Duodenal mucosa (tissue), 2 donors: ENCODE data around the gene RPE65.
"Not testable (repeated sequence)": the region's sequence is repeated elsewhere in the genome, so short reads cannot be mapped to it uniquely, and the experiment has no call there.

ENCODE experiments used
- H3K27ac ChIP-seq: one replicate; pipeline ENCODE4 v1.7.0; 2013; ENCODE audit warnings: low read depth, low read length
- H3K27me3 ChIP-seq, 2 donors: one replicate each; pipeline ENCODE4 v1.7.0; 2013; ENCODE audit warnings: low read length in 2 of 2, control low read depth in 1 of 2; ENCODE audit not compliant: insufficient read depth in 2 of 2, control insufficient read depth in 1 of 2
- H3K36me3 ChIP-seq, 2 donors: one replicate each; pipeline ENCODE4 v1.7.0; 2013; ENCODE audit warnings: low read length in 2 of 2, control low read depth in 1 of 2; ENCODE audit not compliant: insufficient read depth in 2 of 2, control insufficient read depth in 1 of 2
- H3K4me1 ChIP-seq, 2 donors: one replicate each; pipeline ENCODE4 v1.7.0; 2013; ENCODE audit warnings: low read length in 2 of 2, control low read depth in 1 of 2; ENCODE audit not compliant: insufficient read depth in 2 of 2, control insufficient read depth in 1 of 2
- H3K4me3 ChIP-seq, 2 donors: one replicate each; pipeline ENCODE4 v1.7.0; 2013; ENCODE audit warnings: low read length in 2 of 2, low read depth in 1 of 2
- H3K9ac ChIP-seq, 2 donors: one replicate each; pipeline ENCODE4 v1.7.0; 2013; ENCODE audit warnings: low read length in 2 of 2, low read depth in 1 of 2
- H3K9me3 ChIP-seq, 2 donors: one replicate each; pipeline ENCODE4 v1.7.0; 2013; ENCODE audit warnings: low read length in 2 of 2, control low read depth in 1 of 2; ENCODE audit not compliant: control insufficient read depth in 1 of 2

Gene RPE65

GRCh38 chr1:68426594-68426993 lies 23.2 kb downstream of the RPE65 start:
- Histone ChIP-seq H3K27ac (no peak overlapping the region), H3K9me3 (no peaks in the 10 kb centered on the region), H3K4me3 (no peak overlapping the region), H3K27me3 (no peaks in the 10 kb centered on the region), H3K36me3 (no peaks in the 10 kb centered on the region), H3K4me1 (no peaks in the 10 kb centered on the region), H3K9ac (no peak overlapping the region)

GRCh38 chr1:68421350-68421749 lies 28.4 kb downstream of the RPE65 start:
- H3K9me3 ChIP-seq: no peaks in the 10 kb centered on the region
- no peaks in the 10 kb centered on the region for H3K36me3 ChIP-seq
- H3K9ac ChIP-seq: no peak overlapping the region

GRCh38 chr1:68409426-68409825 lies 40.3 kb downstream of the RPE65 start:
- Histone ChIP-seq H3K4me3 (no peak overlapping the region), H3K27ac (no peak overlapping the region), H3K4me1 (no peaks in the 10 kb centered on the region), H3K36me3 (no peaks in the 10 kb centered on the region), H3K9me3 (no peaks in the 10 kb centered on the region), H3K27me3 (no peaks in the 10 kb centered on the region), H3K9ac (no peak overlapping the region)

More at GRCh38 chr1:68421350-68421749, 28.4 kb downstream of the RPE65 start:
- Histone ChIP-seq H3K4me1 (no peaks in the 10 kb centered on the region), H3K27ac (no peak overlapping the region), H3K4me3 (no peak overlapping the region), H3K27me3 (no peaks in the 10 kb centered on the region)

GRCh38 chr1:68401506-68401905 lies 48.2 kb downstream of the RPE65 start:
- Histone ChIP-seq H3K9ac (no peak overlapping the region), H3K27me3 (no peaks in the 10 kb centered on the region), H3K9me3 (no peaks in the 10 kb centered on the region), H3K4me3 (no peak overlapping the region), H3K27ac (no peak overlapping the region), H3K36me3 (no peaks in the 10 kb centered on the region), H3K4me1 (no peaks in the 10 kb centered on the region)

- H3K27me3 ChIP-seq, H3K27ac ChIP-seq, H3K36me3 ChIP-seq, H3K4me3 ChIP-seq, H3K9ac ChIP-seq, H3K4me1 ChIP-seq, H3K9me3 ChIP-seq: not testable (repeated sequence)
These were observed 54.2 kb downstream of the RPE65 start for GRCh38 chr1:68395575-68395974.

- not testable (repeated sequence) for H3K4me1 ChIP-seq
These were observed 57.3 kb downstream of the RPE65 start for GRCh38 chr1:68392474-68392873.

GRCh38 chr1:68385798-68386524 lies 63.8 kb downstream of the RPE65 start:
- H3K27me3 ChIP-seq, H3K9me3 ChIP-seq, H3K4me3 ChIP-seq, H3K9ac ChIP-seq, H3K36me3 ChIP-seq, H3K27ac ChIP-seq, H3K4me1 ChIP-seq: not testable (repeated sequence)

More at GRCh38 chr1:68392474-68392873, 57.3 kb downstream of the RPE65 start:
- not testable (repeated sequence) for H3K4me3 ChIP-seq, H3K36me3 ChIP-seq, H3K9me3 ChIP-seq, H3K9ac ChIP-seq, H3K27me3 ChIP-seq, H3K27ac ChIP-seq

GRCh38 chr1:68384872-68385411 lies 64.8 kb downstream of the RPE65 start:
- H3K4me1 ChIP-seq: peaks cover 0 to 3% of the 10 kb centered on the region in 2 donors
- no peak overlapping the region for H3K4me3 ChIP-seq
- no peak overlapping the region for H3K9ac ChIP-seq
- no peaks in the 10 kb centered on the region for H3K27me3 ChIP-seq
- no peaks in the 10 kb centered on the region for H3K9me3 ChIP-seq
- no peaks in the 10 kb centered on the region for H3K36me3 ChIP-seq
- no peak overlapping the region for H3K27ac ChIP-seq

- Histone ChIP-seq H3K9me3 (no peaks in the 10 kb centered on the region), H3K4me1 (peaks cover 0 to 3% of the 10 kb centered on the region in 2 donors), H3K27me3 (no peaks in the 10 kb centered on the region), H3K36me3 (no peaks in the 10 kb centered on the region), H3K4me3 (no peak overlapping the region), H3K27ac (no peak overlapping the region), H3K9ac (no peak overlapping the region)
These were observed 65.4 kb downstream of the RPE65 start for GRCh38 chr1:68384321-68384813.

- Histone ChIP-seq H3K27me3 (no peaks in the 10 kb centered on the region), H3K4me3 (no peak overlapping the region), H3K4me1 (peaks cover 0 to 12% of the 10 kb centered on the region in 2 donors), H3K36me3 (no peaks in the 10 kb centered on the region), H3K9ac (no peak overlapping the region), H3K27ac (no peak overlapping the region), H3K9me3 (no peaks in the 10 kb centered on the region)
These were observed 66.7 kb downstream of the RPE65 start for GRCh38 chr1:68383092-68383491.
